ENCODE measurements around the gene KDM3A.

Gene KDM3A

GRCh38 chr2:86510436-86510933, 69.3 kb downstream of the KDM3A start:
- DNase-seq (ENCODE audit: insufficient read length, low spot score) = no peak
- FAIRE-seq = no peak

- FAIRE-seq (no peak), DNase-seq (ENCODE audit: insufficient read length, low spot score) (no peak)
Measured at GRCh38 chr2:86512034-86512433, 70.9 kb downstream of the KDM3A start.

- no peak for DNase-seq (ENCODE audit: insufficient read length, low spot score)
- no peak for FAIRE-seq
Measured at GRCh38 chr2:86512892-86513291, 71.7 kb downstream of the KDM3A start.

GRCh38 chr2:86513948-86514660, 72.9 kb downstream of the KDM3A start:
- no peak for FAIRE-seq
- DNase-seq (ENCODE audit: insufficient read length, low spot score) = no peak

- DNase-seq (ENCODE audit: insufficient read length, low spot score) (no peak), FAIRE-seq (no peak)
Measured at GRCh38 chr2:86518481-86518880, 77.3 kb downstream of the KDM3A start.

- no peak for DNase-seq (ENCODE audit: insufficient read length, low spot score)
- FAIRE-seq = no peak
Measured at GRCh38 chr2:86519349-86519748, 78.2 kb downstream of the KDM3A start.

GRCh38 chr2:86520153-86520552, 79.0 kb downstream of the KDM3A start:
- no peak for FAIRE-seq
- DNase-seq (ENCODE audit: insufficient read length, low spot score) = no peak

- no peak for FAIRE-seq
Measured at GRCh38 chr2:86521922-86522321, 80.8 kb downstream of the KDM3A start.

GRCh38 chr2:86522711-86523110, 81.5 kb downstream of the KDM3A start:
- no peak for FAIRE-seq

More at GRCh38 chr2:86521922-86522321, 80.8 kb downstream of the KDM3A start:
- DNase-seq (ENCODE audit: insufficient read length, low spot score) = no peak

GRCh38 chr2:86523491-86523890, 82.3 kb downstream of the KDM3A start:
- no peak for FAIRE-seq
- DNase-seq (ENCODE audit: insufficient read length, low spot score) = no peak

More at GRCh38 chr2:86522711-86523110, 81.5 kb downstream of the KDM3A start:
- no peak for DNase-seq (ENCODE audit: insufficient read length, low spot score)

- FAIRE-seq (no peak), DNase-seq (ENCODE audit: insufficient read length, low spot score) (no peak)
Measured at GRCh38 chr2:86525421-86526340, 84.5 kb downstream of the KDM3A start.

- DNase-seq (ENCODE audit: insufficient read length, low spot score) (no peak), FAIRE-seq (no peak)
Measured at GRCh38 chr2:86533589-86533988, 92.4 kb downstream of the KDM3A start.

GRCh38 chr2:86541334-86541733, 100.2 kb downstream of the KDM3A start:
- no peak for FAIRE-seq
- DNase-seq (ENCODE audit: insufficient read length, low spot score) = no peak

Data from GM19239 (cell line).